GM18909 (cell line): ENCODE data around the gene CACNA1C.
"Not testable (repeated sequence)": the region's sequence is repeated elsewhere in the genome, so short reads cannot be mapped to it uniquely, and the experiment has no call there.

ENCODE experiments used
- ATAC-seq: cut with Tn5 transposase; IDR thresholded peaks from one replicate; pipeline ENCODE4 v1.9.1; 2021; ENCODE audit warnings: mild to moderate bottlenecking; ENCODE audit not compliant: unreplicated experiment, poor library complexity

CACNA1C gene

DNA sequence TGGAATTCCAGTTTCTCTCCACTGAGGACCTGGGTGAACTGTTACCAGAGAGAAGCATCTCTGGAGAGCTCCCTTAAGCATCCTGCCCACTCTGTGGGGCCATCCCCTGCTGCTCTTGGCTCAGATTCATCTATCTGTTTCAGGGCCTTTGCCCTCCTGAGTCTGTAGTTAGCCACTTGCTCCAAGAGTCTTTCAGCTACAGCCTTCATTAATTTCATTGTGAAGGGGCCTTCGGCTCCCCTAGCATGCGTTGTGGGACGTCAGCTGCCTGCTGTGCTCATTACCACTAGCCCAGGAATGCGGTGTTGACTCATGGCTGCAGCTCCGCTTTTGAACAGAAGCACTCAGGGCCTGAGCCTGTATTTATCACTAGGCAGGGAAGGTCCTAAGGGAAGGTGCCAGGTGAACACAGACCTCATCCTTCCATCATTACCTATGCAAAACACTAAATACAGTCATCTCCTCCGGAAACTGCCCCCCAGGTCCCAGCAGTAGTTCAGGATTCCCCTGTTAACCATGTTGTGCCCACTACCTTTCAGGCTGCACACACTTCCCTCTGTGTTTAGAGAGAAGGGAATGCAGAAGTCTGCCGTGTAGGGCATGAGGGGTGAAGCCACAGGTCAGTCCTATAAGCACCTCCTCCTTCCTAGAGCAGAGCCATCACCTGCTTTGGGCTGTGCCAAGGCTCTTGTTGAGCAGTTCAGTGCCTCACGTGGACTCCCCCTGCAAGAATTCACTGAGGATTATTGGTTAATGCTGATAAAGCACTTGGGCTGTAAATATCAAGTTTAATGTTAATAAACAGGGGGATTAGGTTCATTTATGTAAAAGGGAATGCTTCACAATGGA lies 191.4 kb downstream of the CACNA1C start:
- no peak for ATAC-seq

GRCh38 chr12:2246358-2246757 lies 193.6 kb downstream of the CACNA1C start:
- no peak for ATAC-seq

- no peak for ATAC-seq
Observed at GRCh38 chr12:2247120-2247519, 194.3 kb downstream of the CACNA1C start.

DNA sequence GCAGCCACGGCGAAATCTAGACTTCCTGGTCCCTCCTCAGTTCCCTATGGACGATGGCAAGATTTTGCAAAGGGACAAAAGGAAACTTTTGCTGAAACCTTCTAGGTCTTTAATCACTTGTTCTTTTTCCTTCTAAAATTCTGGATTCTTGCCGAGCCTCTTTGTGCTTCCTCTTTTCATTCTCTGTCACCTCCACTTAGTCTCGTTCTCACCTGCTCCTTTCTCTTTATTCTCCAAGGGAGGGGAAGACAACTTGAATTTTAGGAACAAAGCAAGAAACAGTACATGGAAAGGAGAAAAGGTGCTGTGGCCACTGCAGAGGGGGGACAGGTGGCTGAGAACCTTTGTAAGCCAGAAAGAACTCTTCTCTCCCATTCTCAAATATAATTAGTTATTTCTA lies 194.8 kb downstream of the CACNA1C start:
- no peak for ATAC-seq

GRCh38 chr12:2248087-2248900 lies 195.5 kb downstream of the CACNA1C start:
- ATAC-seq = no peak

GRCh38 chr12:2248901-2249381 lies 196.2 kb downstream of the CACNA1C start:
- ATAC-seq = peak; percentile 79

DNA sequence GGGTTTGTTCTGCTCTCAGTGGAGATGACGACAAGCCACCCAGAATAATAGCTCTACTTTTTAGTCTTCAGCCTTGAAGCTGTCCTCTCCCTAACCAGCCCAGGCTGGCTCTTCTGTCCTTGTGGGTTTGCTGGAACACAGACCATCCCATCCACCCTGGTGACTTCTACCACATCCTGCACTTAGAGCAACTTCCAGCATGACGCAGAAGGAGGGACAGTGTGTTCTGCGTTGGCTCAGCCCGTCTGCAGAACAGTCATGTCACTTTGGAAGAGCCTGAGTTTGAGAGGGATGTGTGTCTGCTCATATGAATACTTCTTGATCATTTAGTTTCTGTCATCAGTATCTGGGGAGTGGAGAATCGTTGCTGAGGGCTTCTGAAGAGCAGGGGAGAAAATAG lies 198.0 kb downstream of the CACNA1C start:
- no peak for ATAC-seq

DNA sequence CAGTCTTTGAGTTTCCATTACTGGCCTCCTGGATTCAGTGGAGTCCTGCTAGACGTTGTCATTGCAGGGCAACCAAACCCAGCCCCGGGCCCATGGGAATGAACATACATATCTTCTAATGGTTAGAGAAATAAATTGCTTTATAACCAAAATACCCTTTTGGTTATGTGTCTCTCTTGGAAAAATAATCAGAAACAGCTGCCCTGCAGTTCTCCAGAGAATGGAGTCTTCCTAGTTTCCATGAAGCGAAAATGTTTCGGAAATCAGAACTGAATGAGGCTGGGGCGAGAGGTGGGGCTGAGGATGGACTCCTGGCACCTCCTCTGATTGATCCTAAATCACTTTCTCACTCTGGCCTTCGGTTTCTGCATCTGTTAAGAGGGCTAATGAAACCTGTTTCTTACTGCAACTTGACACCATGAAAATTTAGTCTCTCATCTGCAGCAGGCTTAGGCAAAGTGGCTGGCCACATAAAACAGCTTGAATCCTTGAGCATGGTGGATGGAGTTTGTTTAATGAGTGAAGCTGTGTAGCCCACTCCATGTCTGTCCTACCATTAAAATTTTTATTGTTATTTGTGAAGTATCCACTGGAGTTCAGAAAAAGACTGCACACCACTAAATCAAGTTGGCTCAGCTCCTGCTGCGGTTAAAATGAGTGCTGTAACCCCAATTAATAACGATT lies 198.9 kb downstream of the CACNA1C start:
- ATAC-seq = no peak

- no peak for ATAC-seq
Observed at GRCh38 chr12:2255311-2255710, 202.5 kb downstream of the CACNA1C start.

GRCh38 chr12:2255731-2256130 lies 202.9 kb downstream of the CACNA1C start:
- not testable (repeated sequence) for ATAC-seq

- no peak for ATAC-seq
Observed at GRCh38 chr12:2256453-2256852, 203.7 kb downstream of the CACNA1C start.

DNA sequence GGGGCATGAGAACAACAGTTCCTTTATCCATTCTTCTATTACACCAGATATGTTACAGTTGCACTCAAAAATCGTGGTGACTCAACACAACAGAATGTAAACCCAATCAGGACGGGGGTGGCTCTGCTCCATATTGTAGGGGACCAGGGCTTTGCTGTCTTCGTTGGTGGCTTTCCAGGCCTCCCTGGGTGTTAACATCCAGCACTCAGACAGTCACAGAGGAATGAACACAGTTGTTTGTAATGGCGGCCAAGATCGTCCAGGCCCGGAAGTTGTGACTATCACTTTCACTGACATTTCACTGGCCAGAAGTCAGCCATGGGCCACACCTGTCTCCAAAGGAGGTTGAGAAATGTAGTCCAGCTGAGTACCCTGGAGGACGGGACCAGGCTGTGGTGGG lies 204.1 kb downstream of the CACNA1C start:
- no peak for ATAC-seq

GRCh38 chr12:2258025-2258424 lies 205.2 kb downstream of the CACNA1C start:
- no peak for ATAC-seq

DNA sequence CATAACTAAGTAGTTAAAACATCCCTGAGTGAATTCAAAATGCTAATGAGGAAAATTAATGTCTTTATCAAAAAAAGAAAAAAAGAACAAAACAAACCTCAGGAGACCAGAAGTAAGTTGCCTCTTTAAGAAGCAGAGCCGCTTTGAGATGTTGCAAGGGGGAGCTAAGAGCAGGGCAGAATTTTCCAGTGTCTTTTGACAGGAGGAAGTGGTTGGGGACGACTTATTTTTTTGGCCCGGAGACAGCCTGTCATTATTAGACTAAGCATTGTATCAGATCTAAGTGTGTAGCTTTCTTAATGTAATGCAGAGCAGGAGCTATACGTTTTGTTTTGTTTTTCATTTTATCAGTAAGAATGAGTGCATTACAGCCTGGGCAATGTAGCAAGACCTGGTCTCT lies 206.6 kb downstream of the CACNA1C start:
- no peak for ATAC-seq

DNA sequence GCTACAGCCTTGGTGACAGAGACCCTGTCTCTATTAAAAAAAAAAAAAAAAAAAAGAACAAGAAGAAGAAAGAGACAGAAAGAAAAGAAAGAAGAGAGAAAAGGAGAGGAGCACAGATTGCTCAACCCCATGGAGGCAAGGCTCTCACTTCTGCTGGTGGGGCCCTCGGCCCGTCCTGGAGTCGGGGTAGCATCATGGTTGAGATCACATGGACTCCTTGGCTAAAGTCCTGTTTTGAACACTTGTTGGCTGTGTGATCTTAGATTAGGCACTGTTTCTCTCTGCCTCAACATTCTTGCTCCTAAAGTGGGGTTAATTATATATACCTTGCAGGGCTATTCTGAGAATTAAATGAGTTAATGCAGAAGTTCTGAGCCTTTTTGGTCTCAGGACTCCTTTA lies 207.7 kb downstream of the CACNA1C start:
- ATAC-seq = no peak

DNA sequence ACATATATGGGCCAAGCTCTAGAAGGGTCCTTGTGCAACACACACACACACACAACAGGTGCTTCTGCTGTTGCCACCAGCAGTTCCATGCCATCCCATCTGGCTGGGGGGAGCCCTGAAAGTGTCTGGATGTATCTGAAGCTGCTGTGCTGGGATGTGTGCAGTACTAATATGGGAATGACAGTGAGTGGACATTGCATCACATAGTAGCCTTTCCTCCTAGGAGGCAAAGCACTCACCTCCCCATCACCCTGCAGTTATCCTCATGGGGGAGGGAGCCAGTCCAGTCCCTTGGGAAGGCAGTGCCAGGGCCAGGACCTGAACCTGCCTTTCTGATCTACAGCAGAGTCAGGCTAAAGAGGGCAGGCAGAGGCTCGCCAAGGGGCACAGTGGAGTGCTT lies 208.9 kb downstream of the CACNA1C start:
- no peak for ATAC-seq

GRCh38 chr12:2262449-2262848 lies 209.7 kb downstream of the CACNA1C start:
- ATAC-seq = no peak

DNA sequence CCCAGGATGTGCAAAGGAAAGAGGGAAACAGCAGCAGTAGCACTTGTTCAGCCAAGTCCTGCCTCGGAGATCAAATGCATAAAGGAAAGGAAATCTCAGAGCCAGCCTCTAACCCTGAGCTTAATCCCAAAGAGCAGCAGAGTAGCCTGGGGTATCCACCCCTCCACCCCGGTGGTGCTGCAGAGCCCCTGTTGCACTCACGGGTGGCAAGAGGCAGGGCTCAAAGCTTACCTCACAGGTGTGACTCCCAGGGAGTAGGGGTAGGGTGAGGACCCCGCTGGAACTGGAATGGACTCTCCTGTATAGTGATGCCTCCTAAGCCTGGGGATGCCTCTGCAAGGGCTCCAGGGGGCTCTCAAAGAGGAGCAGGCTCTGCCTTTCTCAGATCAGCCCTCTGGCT lies 211.1 kb downstream of the CACNA1C start:
- no peak for ATAC-seq

- no peak for ATAC-seq
Observed at GRCh38 chr12:2264651-2265232, 212.0 kb downstream of the CACNA1C start.

DNA sequence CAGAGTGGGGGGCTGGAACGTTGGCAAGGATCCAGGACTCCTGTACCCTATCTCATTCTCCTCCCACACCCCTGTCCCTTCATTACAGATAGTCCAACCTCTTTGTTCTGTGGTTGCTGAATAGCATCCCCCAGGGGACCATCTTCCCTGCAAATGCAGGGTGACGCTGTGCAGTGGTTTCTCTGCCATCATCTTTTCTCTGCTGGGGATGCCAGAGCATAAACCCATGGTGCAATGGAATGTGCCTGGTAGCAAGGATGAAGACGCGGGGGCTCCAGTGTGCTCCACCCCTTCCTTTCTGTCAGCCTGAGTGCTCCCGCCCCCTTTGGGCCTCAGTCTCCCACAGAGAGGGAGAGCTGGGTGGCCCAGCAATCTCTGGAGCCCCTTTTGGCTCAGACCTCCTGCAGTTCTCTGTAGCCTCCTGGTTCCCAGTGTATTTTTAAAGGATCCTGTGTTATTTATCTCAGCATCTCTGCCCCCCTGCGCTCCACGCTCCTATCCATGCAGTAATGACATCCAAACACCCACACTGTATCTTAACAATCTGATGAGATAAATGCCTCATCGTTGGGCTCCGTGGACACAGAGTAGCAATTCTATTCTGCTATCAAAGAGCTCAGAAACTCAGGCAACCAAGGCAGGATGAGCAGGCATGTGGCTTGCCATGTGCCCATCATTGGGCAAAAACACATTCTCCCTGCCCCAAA lies 212.8 kb downstream of the CACNA1C start:
- ATAC-seq = no peak
